ENCODE measurements around the gene USF3. TPM values are rescaled to one million over a fixed set of nuclear protein-coding genes. Genes with fewer than 3 reads are reported as not detected.

USF3 gene
- total and polyA plus RNA-seq, 2 of the 8 experiments (the other 6 are each of a cell fraction or from before 2014, with no cell fraction given) = 9.6 to 18.5 TPM

GRCh38 chr3:113714702-113715101, 18.3 kb upstream of the USF3 start (continued):
- TF ChIP-seq MAFK (IDR thresholded peaks at IDR 0.05; ENCODE audit: low read depth, low read length) (no peak), ATF2 (IDR thresholded peaks at IDR 0.05; ENCODE audit: low read length) (no peak), EP300 (IDR thresholded peaks at IDR 0.05; ENCODE audit: borderline replicate concordance in 1 of 2, low read depth in 2 of 2, low read length in 2 of 2) (no peak), JUND (IDR thresholded peaks at IDR 0.05; ENCODE audit: low read length) (no peak), SIX5 (IDR thresholded peaks at IDR 0.05; ENCODE audit: low read depth, low read length) (no peak), KDM1A (IDR thresholded peaks at IDR 0.05; ENCODE audit: borderline replicate concordance, low read length) (no peak), POLR2AphosphoS5 (IDR thresholded peaks at IDR 0.05; ENCODE audit: low read depth, low read length) (no peak), RBBP5 (IDR thresholded peaks at IDR 0.05; ENCODE audit: borderline replicate concordance, low read depth, low read length) (no peak)

All from H1 (cell line).